ENCODE results near the gene TULP4. TPM values are rescaled to one million over a fixed set of nuclear protein-coding genes. Genes with fewer than 3 reads are reported as not detected.

The TULP4 gene
- total RNA-seq, 2 experiments from 2014 or later: 48.7 to 58.1 TPM

DNA sequence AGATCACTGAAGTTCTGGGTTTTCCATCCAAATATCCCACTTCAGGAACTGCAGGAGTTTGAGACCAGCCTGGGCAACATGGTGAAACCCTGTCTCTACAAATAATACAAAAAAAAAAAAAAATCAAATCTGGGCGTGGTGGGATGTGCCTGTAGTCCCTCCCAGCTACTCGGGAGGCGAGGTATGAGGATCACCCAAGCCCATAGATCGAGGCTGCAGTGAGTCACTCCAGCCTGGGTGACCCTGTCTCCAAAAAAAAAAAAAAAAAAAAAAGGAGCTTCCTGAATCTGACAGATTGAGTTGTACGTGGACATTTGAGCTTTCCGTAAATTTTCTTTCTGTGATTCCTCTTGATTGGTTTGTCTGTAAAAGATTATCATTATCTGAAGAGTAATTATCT lies 55.6 kb downstream of the TULP4 start:
- H3K4me3 Mint-ChIP-seq: no peak overlapping the region
- peaks cover 3% of the 10 kb centered on the region for H3K27me3 Mint-ChIP-seq
- H3K9me3 Mint-ChIP-seq: peaks cover 2% of the 10 kb centered on the region
- no peaks in the 10 kb centered on the region for H3K4me1 Mint-ChIP-seq
- H3K27ac Mint-ChIP-seq: no peak overlapping the region
- ATAC-seq (ENCODE audit: low read depth) (no peak), DNase-seq (no peak)
- peaks cover 1% of the 10 kb centered on the region for H3K36me3 Mint-ChIP-seq
- POLR2A ChIA-PET: no interaction called here

DNA sequence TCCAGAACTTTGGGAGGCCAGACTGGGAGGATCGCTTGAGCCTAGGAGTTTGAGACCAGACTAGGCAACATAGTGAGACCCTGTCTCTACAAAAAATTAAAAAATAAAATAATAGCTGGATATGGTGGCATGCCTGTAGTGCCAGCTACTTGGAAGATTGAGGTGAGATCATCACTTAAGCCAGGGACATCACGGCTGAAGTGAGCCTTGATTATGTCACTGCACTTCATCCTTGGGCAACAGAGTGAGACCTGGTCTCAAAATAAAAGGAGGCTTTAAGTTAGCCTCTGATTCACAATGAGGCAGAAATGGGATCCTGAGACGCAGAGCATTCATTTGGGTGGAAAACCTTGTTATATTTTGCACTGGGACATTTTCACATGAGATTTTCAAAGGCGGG lies 57.0 kb downstream of the TULP4 start:
- peaks cover 1% of the 10 kb centered on the region for H3K36me3 Mint-ChIP-seq
- H3K9me3 Mint-ChIP-seq: peaks cover 2% of the 10 kb centered on the region
- H3K27me3 Mint-ChIP-seq: peaks cover 3% of the 10 kb centered on the region
- POLR2A ChIA-PET: no interaction called here
- ATAC-seq (ENCODE audit: low read depth): no peak
- no peak overlapping the region for H3K27ac Mint-ChIP-seq
- H3K4me1 Mint-ChIP-seq: no peaks in the 10 kb centered on the region
- DNase-seq: no peak
- H3K4me3 Mint-ChIP-seq: no peak overlapping the region

DNA sequence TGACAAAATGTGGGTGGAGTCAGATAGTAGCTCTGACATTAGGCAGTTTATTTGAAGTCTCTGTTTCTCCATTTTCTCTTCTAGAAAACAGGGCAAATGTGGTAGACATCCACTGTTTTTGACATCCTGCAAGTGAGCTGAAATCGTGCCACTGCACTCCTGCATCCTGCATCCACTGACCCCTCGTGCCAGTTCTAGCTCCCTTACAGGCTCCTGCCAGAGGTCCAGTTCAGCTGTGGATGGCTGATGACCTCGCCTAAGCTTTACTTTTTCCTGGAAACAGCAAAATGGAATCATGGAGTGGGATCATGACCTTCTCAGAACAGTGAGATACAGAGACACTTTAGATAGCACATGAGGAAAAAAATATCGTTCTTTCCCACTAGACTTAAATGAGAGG lies 58.5 kb downstream of the TULP4 start:
- DNase-seq (no peak), ATAC-seq (ENCODE audit: low read depth) (no peak)
- Mint-ChIP-seq H3K9me3 (no peaks in the 10 kb centered on the region), H3K4me1 (no peaks in the 10 kb centered on the region), H3K27ac (no peak overlapping the region), H3K27me3 (peaks cover 3% of the 10 kb centered on the region), H3K36me3 (no peaks in the 10 kb centered on the region), H3K4me3 (no peak overlapping the region)
- POLR2A ChIA-PET: no interaction called here

DNA sequence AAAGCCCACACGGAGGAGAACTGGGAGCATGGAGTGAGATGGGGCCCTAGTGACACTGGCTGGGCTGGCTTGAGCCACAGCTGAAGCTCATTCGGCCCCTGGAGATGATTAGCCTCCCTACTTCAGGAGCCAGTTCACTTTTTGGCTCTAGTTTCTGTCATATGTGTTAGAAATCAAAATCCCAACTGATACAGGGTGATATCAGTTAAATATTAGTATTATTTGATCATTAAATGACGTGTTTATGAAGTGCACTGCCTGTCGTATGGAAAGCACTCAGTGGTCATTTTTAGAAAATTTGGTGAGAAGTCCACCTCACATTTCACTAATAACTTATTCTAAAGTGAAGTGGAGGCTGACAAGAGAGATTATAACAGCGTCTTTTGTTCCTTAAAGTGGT lies 59.0 kb downstream of the TULP4 start:
- no peaks in the 10 kb centered on the region for H3K36me3 Mint-ChIP-seq
- POLR2A ChIA-PET: no interaction called here

DNA sequence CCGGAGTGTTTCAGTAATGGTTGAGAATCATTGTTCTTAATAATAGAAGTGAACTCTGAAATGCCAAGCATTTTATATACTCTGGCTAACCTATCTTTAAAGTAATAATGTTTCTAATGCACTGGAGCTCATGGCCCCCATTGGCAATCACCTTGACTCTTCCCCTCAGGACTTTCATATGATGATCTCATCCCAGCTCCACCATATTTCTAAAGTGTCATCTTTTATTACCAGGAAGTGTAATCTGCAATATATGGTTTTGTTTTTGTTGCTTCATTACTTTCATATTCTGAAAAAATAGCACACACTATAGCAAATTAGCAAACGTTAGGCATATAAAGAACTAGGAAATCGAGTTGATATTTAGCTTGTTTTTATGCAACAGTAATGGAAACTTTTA lies 60.3 kb downstream of the TULP4 start:
- Mint-ChIP-seq H3K27ac (no peak overlapping the region), H3K27me3 (no peaks in the 10 kb centered on the region), H3K4me1 (no peaks in the 10 kb centered on the region), H3K9me3 (no peaks in the 10 kb centered on the region), H3K4me3 (no peak overlapping the region), H3K36me3 (no peaks in the 10 kb centered on the region)
- DNase-seq (no peak), ATAC-seq (ENCODE audit: low read depth) (no peak)
- POLR2A ChIA-PET: interaction anchor here (0.6 kb wide), 1 partner anchor 32 kb away, joined by 3 read pairs; no protein-coding TSS in a partner anchor

More for the DNA sequence above, 59.0 kb downstream of the TULP4 start:
- no peak for ATAC-seq (ENCODE audit: low read depth)
- H3K4me1 Mint-ChIP-seq: no peaks in the 10 kb centered on the region
- no peak overlapping the region for H3K27ac Mint-ChIP-seq
- H3K27me3 Mint-ChIP-seq: peaks cover under 1% of the 10 kb centered on the region
- no peak for DNase-seq
- H3K4me3 Mint-ChIP-seq: no peak overlapping the region
- H3K9me3 Mint-ChIP-seq: no peaks in the 10 kb centered on the region

DNA sequence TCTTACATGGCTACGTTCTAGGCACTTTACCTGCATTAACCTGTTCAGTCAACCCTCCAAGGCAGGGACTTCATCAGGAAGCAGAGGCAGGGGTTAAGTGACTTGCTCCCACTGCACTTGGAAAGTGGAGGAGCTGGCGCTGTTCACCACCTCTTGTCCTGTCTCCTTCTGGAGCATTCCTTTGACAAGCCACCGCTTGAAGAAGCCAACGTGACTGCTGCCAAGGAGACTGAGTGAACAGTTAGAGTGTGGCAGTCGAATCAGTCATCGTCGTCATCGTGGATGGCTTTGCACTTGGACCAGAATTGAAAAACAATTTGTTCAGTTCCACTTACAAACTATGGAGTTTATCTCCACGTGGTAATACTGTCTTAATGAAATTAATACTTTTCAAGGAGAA lies 60.9 kb downstream of the TULP4 start:
- Mint-ChIP-seq H3K4me1 (no peaks in the 10 kb centered on the region), H3K27ac (no peak overlapping the region), H3K9me3 (no peaks in the 10 kb centered on the region), H3K27me3 (no peaks in the 10 kb centered on the region), H3K4me3 (no peak overlapping the region), H3K36me3 (no peaks in the 10 kb centered on the region)
- POLR2A ChIA-PET: no interaction called here
- ATAC-seq (ENCODE audit: low read depth) (no peak), DNase-seq (no peak)

DNA sequence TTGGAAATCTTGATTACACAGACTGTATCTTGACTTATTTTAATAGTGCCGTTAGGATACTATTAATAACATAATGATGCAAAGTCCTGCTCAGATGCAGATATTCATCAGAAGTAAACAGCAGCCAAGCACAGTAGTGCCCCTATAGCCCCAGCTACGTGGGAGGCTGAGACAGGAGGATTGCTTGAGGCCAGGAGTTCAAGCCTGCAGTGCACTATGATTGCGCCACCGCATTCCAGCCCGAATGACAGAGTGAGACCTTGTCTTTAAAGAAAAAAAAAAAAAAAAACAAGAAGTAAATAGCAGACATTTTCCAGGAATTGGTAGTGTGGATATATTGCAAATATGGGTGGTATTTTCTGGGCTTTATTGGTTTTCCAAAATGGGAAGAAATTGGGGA lies 61.8 kb downstream of the TULP4 start:
- Mint-ChIP-seq H3K4me1 (no peaks in the 10 kb centered on the region), H3K4me3 (no peak overlapping the region), H3K27ac (no peak overlapping the region), H3K36me3 (no peaks in the 10 kb centered on the region), H3K9me3 (no peaks in the 10 kb centered on the region), H3K27me3 (no peaks in the 10 kb centered on the region)
- POLR2A ChIA-PET: no interaction called here
- ATAC-seq (ENCODE audit: low read depth) (no peak), DNase-seq (no peak)

DNA sequence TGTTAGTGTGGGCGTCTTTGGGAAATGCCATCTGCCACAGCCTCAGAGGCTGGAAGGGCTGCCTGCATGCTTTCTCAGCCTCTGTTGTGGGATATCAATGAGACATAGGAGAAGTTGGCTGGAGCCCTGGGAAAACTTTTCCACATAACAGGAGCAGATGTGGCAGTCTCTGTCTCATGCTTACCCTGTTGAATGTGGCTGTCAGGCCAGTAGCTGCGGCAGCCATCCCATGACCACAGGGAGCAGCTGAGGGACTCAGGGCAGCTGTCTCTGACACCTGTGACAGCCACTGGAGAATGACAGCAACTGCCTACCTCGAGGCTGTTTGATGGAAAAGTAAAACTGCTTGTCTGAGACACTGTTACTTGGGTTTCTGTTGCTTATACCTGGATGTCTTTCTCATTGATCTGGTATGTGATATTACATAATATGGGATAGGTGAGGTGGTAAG lies 64.4 kb downstream of the TULP4 start:
- POLR2A ChIA-PET: no interaction called here
- Mint-ChIP-seq H3K36me3 (no peaks in the 10 kb centered on the region), H3K4me3 (no peak overlapping the region), H3K9me3 (no peaks in the 10 kb centered on the region), H3K27ac (no peak overlapping the region), H3K4me1 (no peaks in the 10 kb centered on the region), H3K27me3 (no peaks in the 10 kb centered on the region)
- DNase-seq (no peak), ATAC-seq (ENCODE audit: low read depth) (no peak)

DNA sequence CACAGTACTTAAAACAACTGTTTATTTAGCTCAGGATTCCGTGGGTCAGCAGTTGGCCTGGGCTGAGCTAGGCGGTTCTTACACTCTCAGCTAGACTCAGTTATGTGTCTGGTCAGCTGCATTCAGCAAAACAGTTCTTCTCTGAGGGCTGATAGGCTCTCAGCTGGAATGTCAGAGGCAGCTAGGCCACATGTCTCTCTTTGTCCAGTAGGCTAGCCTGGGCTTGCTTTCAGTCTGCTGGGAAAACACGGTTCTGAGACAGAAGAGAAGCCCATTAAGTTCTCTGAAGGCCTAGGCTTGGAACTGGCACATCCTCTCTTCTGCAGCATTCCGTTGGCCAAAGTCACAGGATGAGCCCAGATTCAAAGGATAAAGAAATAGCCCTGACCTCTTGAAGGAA lies 65.6 kb downstream of the TULP4 start:
- no peak for DNase-seq
- no peaks in the 10 kb centered on the region for H3K9me3 Mint-ChIP-seq
- no peak for ATAC-seq (ENCODE audit: low read depth)
- POLR2A ChIA-PET: no interaction called here
- H3K4me1 Mint-ChIP-seq: no peaks in the 10 kb centered on the region
- no peak overlapping the region for H3K27ac Mint-ChIP-seq
- no peak overlapping the region for H3K4me3 Mint-ChIP-seq
- H3K36me3 Mint-ChIP-seq: no peaks in the 10 kb centered on the region
- H3K27me3 Mint-ChIP-seq: no peaks in the 10 kb centered on the region

DNA sequence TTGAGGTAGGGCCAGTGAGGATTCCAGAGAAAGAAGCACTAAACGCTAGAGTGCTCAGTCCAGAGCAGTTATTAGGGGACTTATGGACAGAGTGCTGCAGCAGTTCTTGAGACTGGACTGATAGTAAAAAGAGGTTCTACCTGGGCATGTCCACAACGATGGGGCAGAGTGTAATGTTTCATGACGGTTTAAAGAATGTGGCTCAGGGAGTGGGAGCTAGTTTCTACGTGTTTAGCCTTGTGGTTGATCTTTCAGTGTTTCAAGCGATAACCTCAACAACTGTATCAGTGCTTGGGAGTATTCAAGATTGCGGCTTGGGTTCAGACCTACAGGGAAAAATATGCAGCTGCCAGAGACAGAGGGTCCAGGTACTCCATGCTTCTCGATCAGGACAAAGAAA lies 67.1 kb downstream of the TULP4 start:
- no peaks in the 10 kb centered on the region for H3K4me1 Mint-ChIP-seq
- H3K9me3 Mint-ChIP-seq: no peaks in the 10 kb centered on the region
- no peak overlapping the region for H3K4me3 Mint-ChIP-seq
- no peak overlapping the region for H3K27ac Mint-ChIP-seq
- no peaks in the 10 kb centered on the region for H3K27me3 Mint-ChIP-seq
- POLR2A ChIA-PET: no interaction called here
- DNase-seq: no peak
- no peak for ATAC-seq (ENCODE audit: low read depth)
- H3K36me3 Mint-ChIP-seq: no peaks in the 10 kb centered on the region

DNA sequence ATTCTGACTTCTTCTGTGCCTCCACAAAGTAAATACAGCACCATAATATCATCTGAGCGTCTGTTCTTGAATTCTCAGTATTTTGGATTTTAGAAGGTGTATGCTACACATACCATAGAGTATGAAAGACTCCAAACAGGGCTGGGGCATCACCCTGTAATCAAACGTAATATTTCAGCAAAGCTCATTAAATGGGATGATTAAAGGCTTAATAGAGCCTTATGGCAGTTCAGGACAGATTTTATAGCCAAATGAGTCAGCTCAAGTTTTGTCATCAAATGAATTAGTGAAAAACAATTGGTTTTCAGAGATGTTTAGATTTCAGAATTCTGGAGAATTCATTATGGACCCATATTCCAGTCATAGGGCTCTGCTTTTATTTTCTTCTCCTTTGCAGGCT lies 68.9 kb downstream of the TULP4 start:
- no peak for DNase-seq
- no peaks in the 10 kb centered on the region for H3K9me3 Mint-ChIP-seq
- POLR2A ChIA-PET: no interaction called here
- H3K4me1 Mint-ChIP-seq: no peaks in the 10 kb centered on the region
- H3K27me3 Mint-ChIP-seq: no peaks in the 10 kb centered on the region
- H3K4me3 Mint-ChIP-seq: no peak overlapping the region
- H3K27ac Mint-ChIP-seq: no peak overlapping the region
- ATAC-seq (ENCODE audit: low read depth): no peak
- H3K36me3 Mint-ChIP-seq: no peaks in the 10 kb centered on the region

DNA sequence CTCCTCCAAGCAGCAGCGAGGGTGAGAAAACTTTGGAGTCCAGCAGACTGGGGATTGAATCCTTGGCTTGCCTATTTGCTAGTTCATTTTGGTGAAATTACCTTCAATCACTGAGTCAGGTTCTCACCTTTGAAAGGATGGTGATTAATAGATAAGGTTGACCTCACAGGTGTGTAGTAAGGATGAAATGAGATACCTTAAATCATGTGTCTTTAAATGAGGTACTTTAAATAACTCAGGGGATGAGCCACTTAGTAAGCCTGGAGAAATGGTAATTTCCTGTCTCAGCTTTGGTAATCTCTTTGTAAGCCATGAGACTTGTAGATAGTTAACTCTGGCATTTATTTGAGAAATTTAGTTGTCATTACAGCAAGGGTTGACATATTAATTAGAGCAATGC lies 70.2 kb downstream of the TULP4 start:
- no peaks in the 10 kb centered on the region for H3K9me3 Mint-ChIP-seq
- H3K4me1 Mint-ChIP-seq: no peaks in the 10 kb centered on the region
- H3K27me3 Mint-ChIP-seq: no peaks in the 10 kb centered on the region
- no peaks in the 10 kb centered on the region for H3K36me3 Mint-ChIP-seq
- POLR2A ChIA-PET: no interaction called here
- no peak overlapping the region for H3K27ac Mint-ChIP-seq
- DNase-seq (no peak), ATAC-seq (ENCODE audit: low read depth) (no peak)
- H3K4me3 Mint-ChIP-seq: no peak overlapping the region

DNA sequence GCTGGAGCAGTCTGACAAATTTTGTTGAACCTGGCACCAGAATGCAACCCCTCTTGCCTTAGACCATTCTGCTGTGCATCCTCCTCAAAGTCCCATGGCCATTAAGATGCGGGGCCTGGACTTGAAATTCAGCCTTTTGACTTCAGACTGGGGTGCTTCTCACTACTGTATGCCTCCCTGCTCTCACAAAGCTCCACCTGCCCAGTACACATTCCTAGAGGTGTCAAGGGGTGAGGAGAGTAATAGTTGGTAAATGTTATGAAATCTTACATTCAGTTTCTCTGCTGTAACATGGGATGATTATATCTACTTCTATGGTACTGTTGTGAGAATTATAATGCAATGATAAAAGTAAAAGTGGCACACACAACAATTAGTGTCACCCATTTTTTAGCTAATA lies 70.8 kb downstream of the TULP4 start:
- Mint-ChIP-seq H3K4me1 (no peaks in the 10 kb centered on the region), H3K4me3 (no peak overlapping the region), H3K27me3 (no peaks in the 10 kb centered on the region), H3K27ac (no peak overlapping the region), H3K9me3 (no peaks in the 10 kb centered on the region), H3K36me3 (no peaks in the 10 kb centered on the region)
- ATAC-seq (ENCODE audit: low read depth): no peak
- no peak for DNase-seq
- POLR2A ChIA-PET: no interaction called here

DNA sequence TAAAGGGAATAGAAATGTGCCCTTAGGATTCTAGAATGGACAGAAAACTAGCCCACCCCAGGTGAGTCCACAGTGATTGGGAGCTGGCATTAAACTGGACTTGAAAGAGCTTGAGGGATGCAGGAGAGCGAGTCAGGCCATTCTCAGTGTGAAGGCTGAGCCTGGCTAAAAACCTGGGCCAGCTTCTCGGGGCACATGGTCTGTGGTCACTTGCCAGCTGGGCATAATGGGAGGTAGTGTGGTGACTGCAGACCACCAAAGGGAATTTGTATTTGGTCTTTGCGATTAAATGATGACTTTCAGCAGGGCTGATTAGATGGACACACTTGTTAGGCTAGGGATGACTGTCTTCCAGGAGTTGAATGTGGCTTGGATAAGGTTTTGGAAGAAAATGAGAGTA lies 71.3 kb downstream of the TULP4 start:
- ATAC-seq (ENCODE audit: low read depth) (no peak), DNase-seq (no peak)
- no peak overlapping the region for H3K27ac Mint-ChIP-seq
- no peaks in the 10 kb centered on the region for H3K36me3 Mint-ChIP-seq
- POLR2A ChIA-PET: no interaction called here
- H3K4me1 Mint-ChIP-seq: no peaks in the 10 kb centered on the region
- H3K9me3 Mint-ChIP-seq: no peaks in the 10 kb centered on the region
- no peak overlapping the region for H3K4me3 Mint-ChIP-seq
- no peaks in the 10 kb centered on the region for H3K27me3 Mint-ChIP-seq

DNA sequence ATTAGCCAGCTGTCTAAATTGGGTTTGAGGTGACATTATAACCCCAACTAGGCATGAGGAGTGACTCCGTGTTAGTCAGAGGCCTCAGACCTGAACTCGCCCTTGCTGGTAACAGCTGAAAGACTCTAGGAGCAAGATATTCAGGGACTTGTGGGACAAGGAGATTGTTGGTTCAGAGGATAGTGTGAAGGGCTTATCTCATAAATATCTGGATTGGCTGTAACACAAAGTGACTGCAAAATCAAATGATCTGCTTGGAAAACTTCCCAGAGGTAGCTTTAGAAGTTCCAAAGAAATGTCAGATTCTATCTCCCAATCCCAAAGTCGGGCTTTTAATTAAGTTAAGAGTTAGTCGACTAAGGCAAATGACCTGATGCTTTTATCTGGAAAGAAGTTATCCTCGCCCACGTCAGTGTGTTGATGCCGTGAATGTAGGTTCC lies 72.4 kb downstream of the TULP4 start:
- Mint-ChIP-seq H3K27ac (no peak overlapping the region), H3K36me3 (no peaks in the 10 kb centered on the region), H3K27me3 (no peaks in the 10 kb centered on the region), H3K4me1 (no peaks in the 10 kb centered on the region), H3K4me3 (no peak overlapping the region), H3K9me3 (no peaks in the 10 kb centered on the region)
- ATAC-seq (ENCODE audit: low read depth) (no peak), DNase-seq (no peak)
- POLR2A ChIA-PET: no interaction called here

Measured in activated naive CD8-positive, alpha-beta T cell treated with anti-CD3 and anti-CD28 coated beads, Interleukin-2, amount 10 ng/mL, durations not matched to agents 7 days and 5 days (primary cell).